ENCODE results near the gene NAPB. TPM values are rescaled to one million over a fixed set of nuclear protein-coding genes. Genes with fewer than 3 reads are reported as not detected.

NAPB gene
- total RNA-seq, 1 donor from 2014 or later, result 6.5 TPM

Other genes starting within 250 kb of the NAPB start
- gene NXT1, start 70.7 kb downstream of the NAPB start, total RNA-seq, result 20.5 and 29.4 TPM in 2 replicates
- gene GZF1, start 59.3 kb downstream of the NAPB start, total RNA-seq, result 9.6 and 18.8 TPM in 2 replicates
- not detected in 2 replicates for gene CSTL1, start 18.2 kb upstream of the NAPB start, total RNA-seq
- gene CST11, start 31.4 kb upstream of the NAPB start, total RNA-seq, result not detected in 2 replicates
- not detected in 2 replicates for gene CST8, start 69.6 kb upstream of the NAPB start, total RNA-seq
- gene CST9L, start 147.0 kb upstream of the NAPB start, total RNA-seq, result not detected in 2 replicates
- gene CST9, start 184.4 kb upstream of the NAPB start, total RNA-seq, result under 0.01 TPM in 1 of 2 replicates, not detected in the other
- gene CST3, start 216.5 kb upstream of the NAPB start, total RNA-seq, result 88.5 and 164 TPM in 2 replicates